GM23248 (cell line): ENCODE measurements around the gene RTN4R.

Experiments used
- EZH2 ChIP-seq: fragments of 200-600 bp; sonication (generic); IDR thresholded peaks from 2 replicates; pipeline ENCODE4 v1.6.1; 2018; ENCODE audit warnings: antibody characterized with exemption, mild to moderate bottlenecking; ENCODE audit not compliant: insufficient read depth, poor library complexity, severe bottlenecking
- EZH2phosphoT487 ChIP-seq: fragments of 200-600 bp; sonication (generic); IDR thresholded peaks from 2 replicates; pipeline ENCODE4 v1.6.1; 2018; ENCODE audit warnings: antibody characterized with exemption, moderate library complexity, mild to moderate bottlenecking, low read depth; ENCODE audit not compliant: insufficient read depth

DNA sequence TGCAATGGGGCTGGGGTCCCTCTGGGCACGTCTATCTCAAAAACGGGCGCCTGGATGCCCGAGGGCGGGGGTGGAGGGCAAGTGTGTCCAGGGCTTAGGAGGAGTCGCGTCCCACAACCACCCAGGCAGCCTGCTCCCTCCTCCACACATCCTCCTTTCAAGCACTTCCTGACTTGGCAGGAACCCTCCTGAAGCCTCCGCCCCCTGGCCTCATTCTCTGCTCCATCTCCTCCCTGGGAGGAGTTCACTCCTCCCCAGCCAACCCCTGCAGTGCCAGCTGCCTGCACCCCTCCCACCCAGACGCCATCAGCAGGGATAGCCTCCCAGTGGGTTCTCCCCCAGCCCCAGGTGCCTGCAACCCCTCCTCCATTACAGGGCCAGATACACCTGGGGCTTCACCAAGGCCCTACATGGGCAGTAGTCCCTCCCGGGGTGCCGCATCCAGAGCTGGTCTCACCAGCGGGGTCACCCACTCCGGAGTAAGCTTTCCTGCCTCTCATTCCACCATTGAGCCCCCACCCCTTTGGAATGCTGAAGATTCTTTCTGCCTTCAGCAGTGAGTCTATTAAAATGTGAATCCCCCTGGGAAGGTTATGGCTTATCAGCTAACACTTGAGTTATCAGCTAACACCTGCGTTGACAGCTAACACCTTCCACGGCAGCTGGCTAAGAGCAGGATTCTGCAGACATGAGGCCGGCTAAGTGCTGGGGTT is 24.4 kb downstream of the RTN4R start:
- TF ChIP-seq EZH2 (no peak), EZH2phosphoT487 (no peak)
